Mucosa of stomach (tissue), 1 donor: ENCODE data around the gene THEMIS2.
"Not testable (repeated sequence)": the region's sequence is repeated elsewhere in the genome, so short reads cannot be mapped to it uniquely, and the experiment has no call there.

Source experiments
- H3K27me3 ChIP-seq: one replicate; pipeline ENCODE4 v1.7.0; 2013; ENCODE audit warnings: mild to moderate bottlenecking, low read length; ENCODE audit not compliant: control insufficient read depth, insufficient read depth
- H3K36me3 ChIP-seq: one replicate; pipeline ENCODE4 v1.7.0; 2013; ENCODE audit warnings: low read length; ENCODE audit not compliant: control insufficient read depth, insufficient read depth
- H3K4me1 ChIP-seq: one replicate; pipeline ENCODE4 v1.7.0; 2013; ENCODE audit warnings: mild to moderate bottlenecking, low read length; ENCODE audit not compliant: control insufficient read depth, insufficient read depth
- H3K4me3 ChIP-seq: one replicate; pipeline ENCODE4 v1.7.0; 2013; ENCODE audit warnings: low read length
- H3K9ac ChIP-seq: one replicate; pipeline ENCODE4 v1.7.0; 2013; ENCODE audit warnings: mild to moderate bottlenecking, low read length, moderate library complexity
- H3K9me3 ChIP-seq: one replicate; pipeline ENCODE4 v1.7.0; 2013; ENCODE audit warnings: mild to moderate bottlenecking, low read length, moderate library complexity; ENCODE audit not compliant: control insufficient read depth
- donor health status: Pancreatic carcinoma.

The THEMIS2 gene

GRCh38 chr1:27855085-27855484, 17.3 kb upstream of the THEMIS2 start:
- Histone ChIP-seq H3K4me1 (no peaks in the 10 kb centered on the region), H3K27me3 (no peaks in the 10 kb centered on the region), H3K9me3 (no peaks in the 10 kb centered on the region), H3K4me3 (no peak overlapping the region), H3K9ac (no peak overlapping the region), H3K36me3 (no peaks in the 10 kb centered on the region)

GRCh38 chr1:27856561-27857343, 15.6 kb upstream of the THEMIS2 start:
- Histone ChIP-seq H3K9ac (no peak overlapping the region), H3K9me3 (no peaks in the 10 kb centered on the region), H3K36me3 (no peaks in the 10 kb centered on the region), H3K4me1 (no peaks in the 10 kb centered on the region), H3K27me3 (no peaks in the 10 kb centered on the region), H3K4me3 (no peak overlapping the region)

GRCh38 chr1:27857552-27857951, 14.8 kb upstream of the THEMIS2 start:
- not testable (repeated sequence) for H3K9ac ChIP-seq

GRCh38 chr1:27858072-27858948, 14.0 kb upstream of the THEMIS2 start:
- H3K9ac ChIP-seq: peak overlapping the region; percentile 35
- H3K36me3 ChIP-seq: no peaks in the 10 kb centered on the region
- no peaks in the 10 kb centered on the region for H3K9me3 ChIP-seq
- no peaks in the 10 kb centered on the region for H3K4me1 ChIP-seq
- H3K27me3 ChIP-seq: no peaks in the 10 kb centered on the region
- no peak overlapping the region for H3K4me3 ChIP-seq

More at GRCh38 chr1:27857552-27857951, 14.8 kb upstream of the THEMIS2 start:
- H3K4me1 ChIP-seq, H3K36me3 ChIP-seq, H3K4me3 ChIP-seq, H3K9me3 ChIP-seq, H3K27me3 ChIP-seq: not testable (repeated sequence)

GRCh38 chr1:27858949-27859576, 13.3 kb upstream of the THEMIS2 start:
- Histone ChIP-seq H3K36me3 (no peaks in the 10 kb centered on the region), H3K9ac (no peak overlapping the region), H3K4me1 (no peaks in the 10 kb centered on the region), H3K4me3 (no peak overlapping the region), H3K9me3 (no peaks in the 10 kb centered on the region), H3K27me3 (no peaks in the 10 kb centered on the region)

GRCh38 chr1:27861436-27861835, 10.9 kb upstream of the THEMIS2 start:
- no peaks in the 10 kb centered on the region for H3K9me3 ChIP-seq
- H3K27me3 ChIP-seq: no peaks in the 10 kb centered on the region
- H3K4me3 ChIP-seq: no peak overlapping the region
- no peaks in the 10 kb centered on the region for H3K4me1 ChIP-seq
- no peaks in the 10 kb centered on the region for H3K36me3 ChIP-seq
- no peak overlapping the region for H3K9ac ChIP-seq

GRCh38 chr1:27862004-27862403, 10.3 kb upstream of the THEMIS2 start:
- H3K4me3 ChIP-seq: no peak overlapping the region
- no peaks in the 10 kb centered on the region for H3K36me3 ChIP-seq
- no peaks in the 10 kb centered on the region for H3K4me1 ChIP-seq
- H3K9me3 ChIP-seq: no peaks in the 10 kb centered on the region
- H3K27me3 ChIP-seq: no peaks in the 10 kb centered on the region
- no peak overlapping the region for H3K9ac ChIP-seq

- Histone ChIP-seq H3K9ac (no peak overlapping the region), H3K4me3 (no peak overlapping the region)
Observed at GRCh38 chr1:27862671-27863537, 9.4 kb upstream of the THEMIS2 start.

GRCh38 chr1:27863538-27863915, 8.8 kb upstream of the THEMIS2 start:
- Histone ChIP-seq H3K27me3 (no peaks in the 10 kb centered on the region), H3K36me3 (no peaks in the 10 kb centered on the region), H3K9me3 (no peaks in the 10 kb centered on the region), H3K9ac (no peak overlapping the region), H3K4me3 (no peak overlapping the region), H3K4me1 (no peaks in the 10 kb centered on the region)

More at GRCh38 chr1:27862671-27863537, 9.4 kb upstream of the THEMIS2 start:
- Histone ChIP-seq H3K4me1 (no peaks in the 10 kb centered on the region), H3K9me3 (no peaks in the 10 kb centered on the region), H3K36me3 (no peaks in the 10 kb centered on the region), H3K27me3 (no peaks in the 10 kb centered on the region)

GRCh38 chr1:27864264-27864895, 8.0 kb upstream of the THEMIS2 start:
- Histone ChIP-seq H3K9ac (peak overlapping the region; percentile 25), H3K4me3 (no peak overlapping the region), H3K9me3 (no peaks in the 10 kb centered on the region), H3K36me3 (no peaks in the 10 kb centered on the region), H3K4me1 (no peaks in the 10 kb centered on the region), H3K27me3 (no peaks in the 10 kb centered on the region)

GRCh38 chr1:27865821-27866220, 6.5 kb upstream of the THEMIS2 start:
- H3K36me3 ChIP-seq: no peaks in the 10 kb centered on the region
- no peaks in the 10 kb centered on the region for H3K4me1 ChIP-seq
- no peaks in the 10 kb centered on the region for H3K27me3 ChIP-seq
- H3K9ac ChIP-seq: no peak overlapping the region
- H3K9me3 ChIP-seq: no peaks in the 10 kb centered on the region
- no peak overlapping the region for H3K4me3 ChIP-seq
